Prostate gland (tissue), 2 donors: ENCODE measurements around the gene ARHGAP26.

Experiments used
- POLR2A ChIP-seq: fragments of 450-650 bp; IDR thresholded peaks from one replicate; pipeline ENCODE4 v1.6.1; 2016; ENCODE audit warnings: antibody characterized with exemption, mild to moderate bottlenecking
- POLR2AphosphoS5 ChIP-seq: sonication (generic); formaldehyde crosslinking; IDR thresholded peaks from one replicate; pipeline ENCODE4 v1.6.1; 2017; ENCODE audit warnings: antibody characterized with exemption
- TF ChIP-seq, protein P1 (sequence below), 4 experiments: fragments of 200-600 bp in 2 of 4; fragments of 450-650 bp in 2 of 4; sonication (generic) in 2 of 4; IDR thresholded peaks; 1 replicate in 3 of 4; 2 replicates in 1 of 4; pipeline ENCODE4 v1.5.1; 2016 to 2019; ENCODE audit warnings: antibody characterized with exemption in 4 of 4, mild to moderate bottlenecking in 2 of 4, moderate library complexity in 2 of 4

DNA sequence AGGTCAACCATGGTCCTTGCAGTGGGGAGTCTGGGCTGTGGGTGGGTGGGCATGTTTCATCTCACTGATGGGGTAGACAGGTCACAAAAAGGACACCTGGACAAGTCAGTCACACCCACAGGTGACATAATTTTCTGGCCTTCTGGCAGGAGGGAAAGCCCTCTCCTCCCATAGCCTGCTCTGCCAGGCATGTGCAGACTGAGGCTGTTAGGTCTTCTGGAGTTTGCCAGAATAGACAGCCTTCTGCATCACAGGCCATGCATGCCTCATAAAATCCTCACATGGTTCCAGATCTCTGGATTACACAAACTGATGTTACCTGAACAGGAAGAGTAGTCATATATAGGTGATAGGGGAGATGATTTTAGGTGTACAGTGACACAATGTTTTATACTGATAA lies 49.1 kb downstream of the ARHGAP26 start:
- TF ChIP-seq POLR2A (no peak), POLR2AphosphoS5 (peak; percentile 42)
- TF ChIP-seq, protein P1, sequence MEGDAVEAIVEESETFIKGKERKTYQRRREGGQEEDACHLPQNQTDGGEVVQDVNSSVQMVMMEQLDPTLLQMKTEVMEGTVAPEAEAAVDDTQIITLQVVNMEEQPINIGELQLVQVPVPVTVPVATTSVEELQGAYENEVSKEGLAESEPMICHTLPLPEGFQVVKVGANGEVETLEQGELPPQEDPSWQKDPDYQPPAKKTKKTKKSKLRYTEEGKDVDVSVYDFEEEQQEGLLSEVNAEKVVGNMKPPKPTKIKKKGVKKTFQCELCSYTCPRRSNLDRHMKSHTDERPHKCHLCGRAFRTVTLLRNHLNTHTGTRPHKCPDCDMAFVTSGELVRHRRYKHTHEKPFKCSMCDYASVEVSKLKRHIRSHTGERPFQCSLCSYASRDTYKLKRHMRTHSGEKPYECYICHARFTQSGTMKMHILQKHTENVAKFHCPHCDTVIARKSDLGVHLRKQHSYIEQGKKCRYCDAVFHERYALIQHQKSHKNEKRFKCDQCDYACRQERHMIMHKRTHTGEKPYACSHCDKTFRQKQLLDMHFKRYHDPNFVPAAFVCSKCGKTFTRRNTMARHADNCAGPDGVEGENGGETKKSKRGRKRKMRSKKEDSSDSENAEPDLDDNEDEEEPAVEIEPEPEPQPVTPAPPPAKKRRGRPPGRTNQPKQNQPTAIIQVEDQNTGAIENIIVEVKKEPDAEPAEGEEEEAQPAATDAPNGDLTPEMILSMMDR (IDR thresholded peaks at IDR 0.05): no peak
